ENCODE results near the gene S100A7A. TPM values are rescaled to one million over a fixed set of nuclear protein-coding genes. Genes with fewer than 3 reads are reported as not detected.

S100A7A gene
- total and polyA plus RNA-seq, 2 of the 13 experiments (the other 11 are each of a cell fraction or from before 2014, with no cell fraction given): not detected

- in situ Hi-C loops (cut with HindIII; ENCODE audit: extremely low pct_ligation_motif_present, low pct_unique_long_range_greater_than_20kb): no loop called here
- TF ChIP-seq MED8 (CRISPR knock-in tag; IDR thresholded peaks at IDR 0.05; ENCODE audit: insufficient replicate concordance) (no peak), ETV5 (CRISPR knock-in tag; IDR thresholded peaks at IDR 0.05; ENCODE audit: borderline replicate concordance) (no peak), MTA1 (CRISPR knock-in tag; IDR thresholded peaks at IDR 0.05; ENCODE audit: borderline replicate concordance) (no peak), ZNF549 (CRISPR knock-in tag; IDR thresholded peaks at IDR 0.05) (no peak), ARNT (IDR thresholded peaks at IDR 0.05) (no peak), NFIC (IDR thresholded peaks at IDR 0.05; ENCODE audit: low read length) (no peak), ZNF777 (CRISPR knock-in tag; IDR thresholded peaks at IDR 0.05) (no peak), ZNF235 (CRISPR knock-in tag; IDR thresholded peaks at IDR 0.05; ENCODE audit: borderline replicate concordance) (no peak), NRL (CRISPR knock-in tag; IDR thresholded peaks at IDR 0.05; ENCODE audit: borderline replicate concordance) (no peak), ZNF781 (CRISPR knock-in tag; IDR thresholded peaks at IDR 0.05; ENCODE audit: borderline replicate concordance, not compliant biosample characterization) (no peak), ZNF609 (CRISPR knock-in tag; IDR thresholded peaks at IDR 0.05; ENCODE audit: borderline replicate concordance) (no peak)
- TF ChIP-seq, protein P1, sequence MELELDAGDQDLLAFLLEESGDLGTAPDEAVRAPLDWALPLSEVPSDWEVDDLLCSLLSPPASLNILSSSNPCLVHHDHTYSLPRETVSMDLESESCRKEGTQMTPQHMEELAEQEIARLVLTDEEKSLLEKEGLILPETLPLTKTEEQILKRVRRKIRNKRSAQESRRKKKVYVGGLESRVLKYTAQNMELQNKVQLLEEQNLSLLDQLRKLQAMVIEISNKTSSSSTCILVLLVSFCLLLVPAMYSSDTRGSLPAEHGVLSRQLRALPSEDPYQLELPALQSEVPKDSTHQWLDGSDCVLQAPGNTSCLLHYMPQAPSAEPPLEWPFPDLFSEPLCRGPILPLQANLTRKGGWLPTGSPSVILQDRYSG (CRISPR knock-in tag; IDR thresholded peaks at IDR 0.05): no peak
- CTCF ChIA-PET (ENCODE audit: low intra/inter-chr PET ratio, low total read pairs): no interaction called here
These were observed 40.1 kb downstream of the S100A7A start for GRCh38 chr1:153456396-153456795.

More at GRCh38 chr1:153456396-153456795, 40.1 kb downstream of the S100A7A start:
- Histone ChIP-seq H3K4me3 (replicated peaks in 1 of 3; ENCODE audit: insufficient read depth in 1 of 3, low read depth in 2 of 3, low read length in 3 of 3) (no peak overlapping the region), H3K36me3 (replicated peaks in 1 of 2; ENCODE audit: control insufficient read depth in 1 of 2, insufficient read depth in 2 of 2, low read length in 2 of 2) (no peaks in the 10 kb centered on the region), H3K79me2 (ENCODE audit: insufficient read depth, low read length) (no peaks in the 10 kb centered on the region), H3K4me1 (ENCODE audit: insufficient read depth, low read length) (no peaks in the 10 kb centered on the region), H3K27me3 (ENCODE audit: control insufficient read depth in 1 of 2, insufficient read depth in 2 of 2, low read length in 2 of 2) (peaks cover 3 to 7% of the 10 kb centered on the region in 2 experiments; a peak in 3 of 5 replicates), H4K20me1 (ENCODE audit: insufficient read depth, low read length) (no peaks in the 10 kb centered on the region), H3K4me2 (ENCODE audit: low read depth, low read length) (no peak overlapping the region), H2AFZ (ENCODE audit: low read length) (no peak overlapping the region), H3K9me3 (ENCODE audit: low read length) (no peaks in the 10 kb centered on the region), H3K27ac (ENCODE audit: extremely low read length, insufficient read depth, low read length) (no peak overlapping the region), H3K9ac (ENCODE audit: insufficient read depth, low read depth, low read length) (no peak overlapping the region)
- DNase-seq (ENCODE audit: low spot score): no peak
- WGBS (ENCODE audit: low lambda C conversion rate): 0% methylated on average over 1 of the region's 1 CpG
- BruUV-seq (replicated peaks): no TSS peak
- no peak for ATAC-seq
- intact Hi-C loops (cut with micrococcal nuclease; ENCODE audit: unreplicated experiment): no loop called here
- no peak for FAIRE-seq
- POLR2A ChIA-PET: no interaction called here
